ENCODE data around the gene PLXNA3. TPM values are rescaled to one million over a fixed set of nuclear protein-coding genes. Genes with fewer than 3 reads are reported as not detected.

The PLXNA3 gene
- total RNA-seq, 2 experiments from 2014 or later = 35.1 to 38.1 TPM

- no peak for DNase-seq
- Mint-ChIP-seq H3K36me3 (ENCODE audit: low read depth) (peaks cover 36% of the 10 kb centered on the region), H3K4me1 (ENCODE audit: low read depth) (peaks cover 14% of the 10 kb centered on the region), H3K27me3 (no peaks in the 10 kb centered on the region), H3K9me3 (no peaks in the 10 kb centered on the region), H3K4me3 (no peak overlapping the region), H3K27ac (no peak overlapping the region)
- no peak overlapping the region for H3K27ac ChIP-seq (ENCODE audit: low read depth in 1 of 2, low read length in 2 of 2)
- CTCF ChIA-PET = no interaction called here
- peaks cover 40% of the 10 kb centered on the region for H3K36me3 ChIP-seq (ENCODE audit: insufficient read depth, low read length)
- no peak for ATAC-seq (ENCODE audit: poor library complexity)
- TF ChIP-seq CTCF (IDR thresholded peaks at IDR 0.05) = no peak
- intact Hi-C loops (cut with DNase I, micrococcal nuclease) = loop anchor here in 1 of 2 experiments (10.0 kb wide), 1 partner anchor 50 kb away; the partner anchor contains the start of gene UBL4A
- H3K4me1 ChIP-seq (ENCODE audit: insufficient read depth, low read length) = peaks cover 36% of the 10 kb centered on the region
- H3K4me3 ChIP-seq (ENCODE audit: low read length) = no peak overlapping the region
- POLR2A ChIA-PET = no interaction called here
- no peaks in the 10 kb centered on the region for H3K27me3 ChIP-seq (ENCODE audit: control insufficient read depth in 1 of 2, insufficient read depth in 2 of 2, low read length in 2 of 2)
- no peaks in the 10 kb centered on the region for H3K9me3 ChIP-seq (ENCODE audit: control insufficient read depth in 1 of 2, insufficient read depth in 1 of 2, low read length in 2 of 2)
These were observed 23.5 kb upstream of the PLXNA3 start for GRCh38 chrX:154434394-154435168.

- CTCF ChIA-PET = no interaction called here
- no peak for TF ChIP-seq CTCF (IDR thresholded peaks at IDR 0.05)
These were observed 22.8 kb upstream of the PLXNA3 start for GRCh38 chrX:154435171-154435733.

GRCh38 chrX:154436374-154436982, 21.6 kb upstream of the PLXNA3 start:
- H3K4me1 Mint-ChIP-seq (ENCODE audit: low read depth) = peaks cover 5% of the 10 kb centered on the region
- H3K4me1 ChIP-seq (ENCODE audit: insufficient read depth, low read length) = peaks cover 39% of the 10 kb centered on the region
- intact Hi-C loops (cut with DNase I, micrococcal nuclease) = loop anchor here (2.0 to 10.0 kb wide), 3 partner anchors 22 to 48 kb away; partner anchors contain the start of genes PLXNA3 (in 1 of the 2) and UBL4A (in 1 of the 2)
- peak overlapping the region; percentile 93 for H3K27ac Mint-ChIP-seq
- DNase-seq (peak in 13 of 14 experiments; percentile 18 to 86 (median 52)), ATAC-seq (ENCODE audit: poor library complexity) (peak; percentile 77)
- H3K4me3 Mint-ChIP-seq = peak overlapping the region; percentile 90
- no peaks in the 10 kb centered on the region for H3K27me3 Mint-ChIP-seq
- H3K9me3 ChIP-seq (ENCODE audit: control insufficient read depth in 1 of 2, insufficient read depth in 1 of 2, low read length in 2 of 2) = no peaks in the 10 kb centered on the region
- peaks cover 43% of the 10 kb centered on the region for H3K36me3 ChIP-seq (ENCODE audit: insufficient read depth, low read length)
- CTCF ChIA-PET = no interaction called here
- TF ChIP-seq CTCF (IDR thresholded peaks at IDR 0.05) = no peak
- H3K4me3 ChIP-seq (ENCODE audit: low read length) = peak overlapping the region; percentile 53
- POLR2A ChIA-PET = interaction anchor here (0.6 kb wide), 1 partner anchor 49 kb away, joined by 4 read pairs; no protein-coding TSS in a partner anchor
- no peaks in the 10 kb centered on the region for H3K9me3 Mint-ChIP-seq
- H3K36me3 Mint-ChIP-seq (ENCODE audit: low read depth) = peaks cover 31% of the 10 kb centered on the region
- H3K27me3 ChIP-seq (ENCODE audit: control insufficient read depth in 1 of 2, insufficient read depth in 2 of 2, low read length in 2 of 2) = no peaks in the 10 kb centered on the region
- H3K27ac ChIP-seq (ENCODE audit: low read depth in 1 of 2, low read length in 2 of 2) = peak overlapping the region; percentile 64 to 72

More at GRCh38 chrX:154435171-154435733, 22.8 kb upstream of the PLXNA3 start:
- Histone ChIP-seq H3K4me3 (ENCODE audit: low read length) (no peak overlapping the region), H3K4me1 (ENCODE audit: insufficient read depth, low read length) (peaks cover 35% of the 10 kb centered on the region), H3K36me3 (ENCODE audit: insufficient read depth, low read length) (peaks cover 43% of the 10 kb centered on the region), H3K27me3 (ENCODE audit: control insufficient read depth in 1 of 2, insufficient read depth in 2 of 2, low read length in 2 of 2) (no peaks in the 10 kb centered on the region), H3K9me3 (ENCODE audit: control insufficient read depth in 1 of 2, insufficient read depth in 1 of 2, low read length in 2 of 2) (no peaks in the 10 kb centered on the region), H3K27ac (ENCODE audit: low read depth in 1 of 2, low read length in 2 of 2) (no peak overlapping the region)
- H3K9me3 Mint-ChIP-seq = no peaks in the 10 kb centered on the region
- H3K4me3 Mint-ChIP-seq = peak overlapping the region; percentile 45
- POLR2A ChIA-PET = no interaction called here
- peaks cover 36% of the 10 kb centered on the region for H3K36me3 Mint-ChIP-seq (ENCODE audit: low read depth)
- intact Hi-C loops (cut with DNase I, micrococcal nuclease) = loop anchor here in 1 of 2 experiments (10.0 kb wide), 1 partner anchor 50 kb away; the partner anchor contains the start of gene UBL4A
- DNase-seq = no peak
- peaks cover 11% of the 10 kb centered on the region for H3K4me1 Mint-ChIP-seq (ENCODE audit: low read depth)
- no peaks in the 10 kb centered on the region for H3K27me3 Mint-ChIP-seq
- ATAC-seq (ENCODE audit: poor library complexity) = no peak
- no peak overlapping the region for H3K27ac Mint-ChIP-seq
